Skeletal muscle tissue (tissue), 4 donors: ENCODE measurements around the gene JPH4. TPM values are rescaled to one million over a fixed set of nuclear protein-coding genes. Genes with fewer than 3 reads are reported as not detected.
A peak's percentile ranks its signal among the peaks of the same experiment; 100 is the strongest.

ENCODE experiments used
- H3K27ac ChIP-seq: one replicate; pipeline ENCODE4 v1.7.0; 2013; ENCODE audit warnings: mild to moderate bottlenecking, low read depth, low read length, inconsistent platforms
- H3K27me3 ChIP-seq, 3 donors: one replicate each; pipeline ENCODE4 v1.7.0; 2013; ENCODE audit warnings: low read length in 3 of 3; ENCODE audit not compliant: control insufficient read depth in 3 of 3, insufficient read depth in 3 of 3
- H3K36me3 ChIP-seq, 3 donors: one replicate each; pipeline ENCODE4 v1.7.0; 2013; ENCODE audit warnings: low read length in 3 of 3; ENCODE audit not compliant: control insufficient read depth in 3 of 3, insufficient read depth in 3 of 3
- H3K4me1 ChIP-seq, 3 donors: one replicate each; pipeline ENCODE4 v1.7.0; 2013; ENCODE audit warnings: low read length in 3 of 3, mild to moderate bottlenecking in 3 of 3; ENCODE audit not compliant: control insufficient read depth in 3 of 3, insufficient read depth in 3 of 3
- H3K4me3 ChIP-seq, 3 donors: one replicate each; pipeline ENCODE4 v1.7.0; 2013; ENCODE audit warnings: low read length in 3 of 3
- H3K9ac ChIP-seq, 3 donors: one replicate each; pipeline ENCODE4 v1.7.0; 2013; ENCODE audit warnings: low read length in 3 of 3, mild to moderate bottlenecking in 3 of 3, moderate library complexity in 2 of 3, low read depth in 1 of 3
- H3K9me3 ChIP-seq, 3 donors: one replicate each; pipeline ENCODE4 v1.7.0; 2013; ENCODE audit warnings: low read length in 3 of 3; ENCODE audit not compliant: control insufficient read depth in 3 of 3
- total RNA-seq: library from RNA; depleted of rRNA; stranded (reverse); fragments of >200 nt; gene quantifications from one replicate; pipeline ENCODE4 v1.2.3, GENCODE V29; 2014
- donor health status: Osteomylitis.

The JPH4 gene
- total RNA-seq, 1 donor from 2014 or later: 1.0 TPM

DNA sequence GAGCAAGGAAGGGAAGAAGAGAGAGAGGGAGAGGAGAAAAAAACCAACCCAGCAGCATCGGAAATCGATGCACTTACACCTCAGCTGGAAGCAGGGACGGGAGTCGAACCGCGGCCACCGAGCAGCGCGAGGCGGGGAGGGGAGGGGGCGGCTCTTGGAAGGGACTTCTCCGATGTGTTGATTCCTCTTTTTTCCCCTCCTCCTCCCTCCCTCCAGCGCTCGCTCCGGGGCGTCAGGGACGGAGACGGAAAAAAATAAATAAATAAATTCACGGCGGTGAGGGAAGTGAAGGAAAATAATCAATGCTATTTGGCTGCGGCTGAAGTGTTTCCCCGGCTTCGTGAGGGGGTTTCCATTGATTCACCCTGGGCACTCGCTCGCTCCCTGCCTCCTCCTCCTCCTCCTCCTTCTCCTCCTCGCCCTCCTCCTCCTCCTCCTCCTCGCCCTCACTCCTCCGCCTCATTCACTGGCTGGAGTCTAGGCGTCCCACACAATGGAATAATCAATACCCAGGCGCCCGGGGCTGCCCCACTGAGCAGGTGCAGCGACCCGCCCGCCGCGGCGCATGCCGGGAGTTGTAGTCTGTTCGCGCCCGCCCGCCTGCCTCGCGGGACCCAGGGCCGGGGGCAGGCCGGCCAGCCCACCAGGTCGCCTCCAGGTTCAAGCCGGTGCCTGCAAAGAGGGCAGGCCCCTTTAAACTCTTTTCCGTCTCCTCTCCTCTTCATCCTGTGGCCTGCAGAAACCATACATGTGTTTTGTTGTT lies 27.1 kb downstream of the JPH4 start, which contains the start of gene ZFHX2:
TSS of gene ZFHX2 (minus strand) at position 500 of the 763 bp plus-strand sequence. CDS start 16,440 bp downstream, outside the sequence.
- Histone ChIP-seq H3K36me3 (no peaks in the 10 kb centered on the region), H3K9me3 (no peaks in the 10 kb centered on the region), H3K4me3 (peak within 1 kb of the TSS; percentile 79 to 88 (median 86)), H3K27me3 (peaks cover 0 to 6% (median 0%) of the 10 kb centered on the region in 3 donors), H3K27ac (peak within 1 kb of the TSS; percentile 19), H3K9ac (peak within 1 kb of the TSS; percentile 68 to 76 (median 76)), H3K4me1 (peaks cover 13 to 29% (median 18%) of the 10 kb centered on the region in 3 donors)

DNA sequence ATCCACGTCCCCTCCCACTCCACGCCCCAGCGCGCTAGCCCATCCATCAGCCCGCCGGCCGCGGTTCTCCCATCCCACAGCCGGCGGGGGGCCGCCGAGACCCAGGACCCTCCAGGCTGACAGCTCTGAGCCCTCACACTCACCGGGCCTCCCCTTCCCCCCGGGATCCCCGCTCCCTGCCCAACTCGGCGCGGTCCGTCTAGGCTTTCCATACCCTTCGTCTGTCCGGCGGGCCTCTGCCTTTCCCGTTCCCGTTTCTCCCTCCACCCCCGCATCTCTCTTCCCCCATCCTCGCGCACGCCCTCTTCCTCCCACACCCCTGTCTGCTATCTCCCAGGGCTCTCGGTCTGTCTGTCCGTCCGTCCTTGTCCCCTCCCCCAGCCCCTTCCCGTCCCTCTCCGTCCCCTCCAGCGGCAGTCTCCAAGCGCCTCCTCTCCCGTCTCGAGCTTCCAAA lies 27.8 kb downstream of the JPH4 start:
- Histone ChIP-seq H3K36me3 (no peaks in the 10 kb centered on the region), H3K4me3 (peak overlapping the region; percentile 79 to 88 (median 86)), H3K9me3 (no peaks in the 10 kb centered on the region), H3K9ac (peak overlapping the region; percentile 61 to 76 (median 76)), H3K4me1 (peaks cover 13 to 23% (median 16%) of the 10 kb centered on the region in 3 donors), H3K27ac (peak overlapping the region; percentile 19), H3K27me3 (peaks cover 0 to 6% (median 0%) of the 10 kb centered on the region in 3 donors)

DNA sequence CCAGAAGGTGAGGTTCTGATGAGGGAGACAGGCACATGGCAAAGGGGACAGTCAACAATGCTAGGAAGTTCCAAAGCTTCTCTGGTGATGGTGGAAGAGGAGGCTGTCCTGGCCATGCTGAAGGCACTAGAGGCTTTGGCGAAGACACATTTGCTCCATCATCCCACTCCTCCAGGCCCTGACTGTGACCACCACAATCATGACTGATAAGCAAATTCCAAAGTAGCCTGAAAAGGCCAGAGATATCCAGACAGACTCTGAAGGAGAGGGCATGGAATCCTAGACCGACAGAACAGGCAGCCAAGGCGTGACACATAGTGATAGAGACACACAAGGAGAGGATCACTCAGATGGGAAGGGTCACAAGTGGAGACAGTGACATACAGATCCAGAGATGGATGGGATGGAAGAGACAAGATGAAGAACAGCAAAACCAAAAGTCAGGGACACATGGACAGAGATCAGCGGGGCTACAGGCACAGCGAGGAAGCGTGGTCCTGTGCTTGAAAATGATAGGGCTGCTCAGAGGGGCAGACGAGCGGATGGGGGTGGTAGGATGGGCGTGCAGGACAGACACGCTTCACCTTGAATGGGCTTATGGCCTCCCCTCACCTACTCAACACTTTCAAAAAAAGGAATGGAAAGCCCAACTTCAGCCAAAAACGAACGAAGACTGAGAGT lies 28.3 kb downstream of the JPH4 start:
- Histone ChIP-seq H3K27ac (no peak overlapping the region), H3K9ac (peak overlapping the region; percentile 61 to 76 (median 76))

DNA sequence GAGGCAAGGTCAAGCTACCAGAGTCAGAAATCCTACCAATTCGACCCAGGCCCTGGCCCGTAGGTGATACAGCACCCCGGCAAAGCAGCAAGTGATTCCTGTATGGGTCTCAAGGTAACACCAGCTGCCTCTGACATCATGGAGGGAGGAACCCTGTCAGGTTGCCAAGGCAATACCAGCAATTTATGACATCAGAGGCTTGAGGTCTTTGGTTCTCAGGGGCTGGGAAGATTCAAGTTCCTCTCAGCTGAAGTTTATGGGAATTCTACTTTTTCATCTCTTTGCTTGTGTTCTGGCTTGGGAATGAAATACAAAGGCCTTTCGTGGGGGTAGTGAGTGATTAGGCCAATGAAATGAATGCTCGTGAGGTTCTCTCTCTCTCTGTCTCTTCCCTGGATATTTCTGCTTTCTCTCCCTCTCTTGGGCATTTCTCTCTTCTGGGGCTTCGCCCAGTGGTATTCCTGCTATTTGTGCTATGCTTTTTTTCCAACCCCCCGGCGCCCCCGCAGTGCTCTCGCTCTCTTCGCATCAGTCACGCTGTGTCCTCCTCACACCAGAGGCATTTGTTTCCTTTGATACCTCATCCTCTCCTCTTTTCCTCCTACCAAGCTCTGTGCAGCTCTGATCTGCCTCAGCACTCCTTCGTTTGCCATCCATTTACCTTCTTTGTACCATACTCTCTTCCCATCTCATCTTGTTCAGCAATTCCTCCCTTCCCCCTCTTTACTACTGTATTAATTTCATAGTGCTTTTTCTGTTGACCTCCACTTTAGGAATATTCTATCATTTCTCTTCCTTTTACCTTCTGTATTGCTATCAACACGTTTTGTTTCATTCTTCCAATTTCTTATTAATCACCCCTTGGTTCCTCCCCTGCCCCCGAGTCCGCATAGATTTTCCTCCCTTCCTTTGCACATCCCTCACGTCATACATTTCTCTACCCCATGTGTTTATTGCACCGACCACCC lies 30.0 kb downstream of the JPH4 start:
- H3K9me3 ChIP-seq: no peaks in the 10 kb centered on the region
- no peak overlapping the region for H3K27ac ChIP-seq
- peaks cover 0 to 6% (median 0%) of the 10 kb centered on the region in 3 donors for H3K27me3 ChIP-seq
- no peak overlapping the region for H3K4me3 ChIP-seq
- peak overlapping the region in 1 of 3 donors; percentile 28 for H3K9ac ChIP-seq
- no peaks in the 10 kb centered on the region for H3K36me3 ChIP-seq
- peaks cover 11 to 19% (median 15%) of the 10 kb centered on the region in 3 donors for H3K4me1 ChIP-seq

More for the DNA sequence above, 28.3 kb downstream of the JPH4 start:
- H3K27me3 ChIP-seq: peaks cover 0 to 6% (median 0%) of the 10 kb centered on the region in 3 donors
- H3K4me3 ChIP-seq: peak overlapping the region; percentile 79 to 88 (median 86)
- H3K9me3 ChIP-seq: no peaks in the 10 kb centered on the region
- H3K4me1 ChIP-seq: peaks cover 13 to 18% (median 16%) of the 10 kb centered on the region in 3 donors
- no peaks in the 10 kb centered on the region for H3K36me3 ChIP-seq

DNA sequence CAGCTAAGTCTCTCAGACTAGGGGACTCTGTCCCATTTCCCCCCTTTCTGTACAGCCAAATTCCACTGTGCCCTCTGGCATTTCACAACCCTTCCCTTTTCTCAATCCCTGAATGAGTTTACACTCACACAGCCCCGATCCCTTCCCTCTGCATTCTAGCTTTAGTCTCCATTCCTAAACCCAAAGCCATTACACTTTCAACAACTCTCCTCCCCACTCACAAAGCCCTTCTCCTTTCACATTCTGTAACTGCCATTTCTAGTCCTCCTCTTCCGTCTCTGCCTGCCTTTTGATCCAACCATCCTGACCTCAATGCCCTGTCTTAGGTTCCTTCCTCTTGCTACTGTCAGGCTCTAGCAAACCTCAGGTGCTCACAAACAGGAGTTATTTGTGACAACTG lies 30.7 kb downstream of the JPH4 start:
- peak overlapping the region in 1 of 3 donors; percentile 28 for H3K9ac ChIP-seq
- peaks cover 11 to 19% (median 15%) of the 10 kb centered on the region in 3 donors for H3K4me1 ChIP-seq
- H3K27me3 ChIP-seq: peaks cover 0 to 6% (median 0%) of the 10 kb centered on the region in 3 donors
- H3K9me3 ChIP-seq: no peaks in the 10 kb centered on the region
- no peaks in the 10 kb centered on the region for H3K36me3 ChIP-seq
- no peak overlapping the region for H3K27ac ChIP-seq
- H3K4me3 ChIP-seq: no peak overlapping the region

DNA sequence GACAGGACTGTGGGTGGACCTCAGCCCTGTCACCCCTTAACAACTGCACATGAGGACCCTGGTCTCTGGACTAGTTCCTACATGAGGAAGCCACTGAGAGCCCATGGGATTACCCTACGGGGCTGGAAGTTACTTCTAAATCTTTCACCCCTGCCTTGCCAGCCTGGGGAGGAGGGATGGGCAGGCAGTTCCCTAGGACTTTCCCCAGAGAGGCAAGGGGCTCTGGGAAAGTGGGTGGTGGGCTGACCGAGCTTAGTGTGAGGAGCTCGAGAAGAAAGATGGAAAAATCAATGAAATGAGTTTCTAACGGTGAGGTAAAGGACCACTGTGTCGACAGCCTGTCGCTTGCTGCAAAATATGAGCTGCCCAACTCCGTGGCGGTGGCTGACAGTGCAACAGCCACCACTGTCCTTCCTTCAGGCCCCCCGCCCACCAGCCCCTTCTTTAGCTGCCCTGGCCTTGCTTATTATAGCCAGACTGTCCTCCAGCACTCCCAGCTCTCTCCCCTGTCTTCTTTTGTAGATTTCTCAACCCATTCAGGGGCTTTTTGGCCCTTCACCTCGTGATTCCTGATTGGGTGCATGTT lies 32.0 kb downstream of the JPH4 start:
- no peaks in the 10 kb centered on the region for H3K9me3 ChIP-seq
- H3K4me1 ChIP-seq: peaks cover 7 to 15% (median 11%) of the 10 kb centered on the region in 3 donors
- H3K9ac ChIP-seq: no peak overlapping the region
- no peaks in the 10 kb centered on the region for H3K36me3 ChIP-seq
- H3K27me3 ChIP-seq: peaks cover 0 to 6% (median 0%) of the 10 kb centered on the region in 3 donors
- no peak overlapping the region for H3K27ac ChIP-seq
- H3K4me3 ChIP-seq: no peak overlapping the region

DNA sequence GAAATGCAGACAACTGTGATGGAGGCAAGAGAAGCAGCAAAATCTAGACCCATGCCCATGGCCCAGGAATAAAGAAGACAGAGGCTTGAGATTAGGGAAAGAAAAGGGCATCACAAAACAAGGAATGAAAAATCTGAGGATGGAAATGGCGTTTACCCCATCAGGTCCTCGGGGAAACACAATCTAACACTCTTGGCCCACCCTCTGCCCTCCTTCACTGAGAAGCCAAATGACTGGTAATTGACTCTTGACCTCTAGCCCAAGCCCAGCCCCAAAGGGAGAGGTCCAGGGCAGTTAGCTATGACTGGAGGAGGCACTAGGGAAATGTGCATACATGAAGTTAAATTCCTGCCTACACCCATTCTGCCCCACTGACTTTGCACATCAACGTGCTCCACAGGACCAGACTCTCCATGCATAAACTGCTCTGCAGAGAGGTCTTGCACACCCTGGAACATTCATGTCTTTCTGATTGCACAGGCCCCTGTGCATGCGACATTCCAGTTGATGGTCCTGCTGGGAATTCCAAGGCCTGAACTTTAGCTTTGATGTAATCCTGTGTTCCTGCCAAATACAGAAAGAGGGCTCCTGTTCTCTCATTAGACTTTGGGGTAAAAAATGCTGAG lies 32.7 kb downstream of the JPH4 start:
- Histone ChIP-seq H3K36me3 (no peaks in the 10 kb centered on the region), H3K27ac (peak overlapping the region; percentile 36), H3K4me3 (no peak overlapping the region), H3K9me3 (no peaks in the 10 kb centered on the region), H3K4me1 (peaks cover 7 to 14% (median 11%) of the 10 kb centered on the region in 3 donors), H3K9ac (no peak overlapping the region), H3K27me3 (peaks cover 0 to 6% (median 0%) of the 10 kb centered on the region in 3 donors)

DNA sequence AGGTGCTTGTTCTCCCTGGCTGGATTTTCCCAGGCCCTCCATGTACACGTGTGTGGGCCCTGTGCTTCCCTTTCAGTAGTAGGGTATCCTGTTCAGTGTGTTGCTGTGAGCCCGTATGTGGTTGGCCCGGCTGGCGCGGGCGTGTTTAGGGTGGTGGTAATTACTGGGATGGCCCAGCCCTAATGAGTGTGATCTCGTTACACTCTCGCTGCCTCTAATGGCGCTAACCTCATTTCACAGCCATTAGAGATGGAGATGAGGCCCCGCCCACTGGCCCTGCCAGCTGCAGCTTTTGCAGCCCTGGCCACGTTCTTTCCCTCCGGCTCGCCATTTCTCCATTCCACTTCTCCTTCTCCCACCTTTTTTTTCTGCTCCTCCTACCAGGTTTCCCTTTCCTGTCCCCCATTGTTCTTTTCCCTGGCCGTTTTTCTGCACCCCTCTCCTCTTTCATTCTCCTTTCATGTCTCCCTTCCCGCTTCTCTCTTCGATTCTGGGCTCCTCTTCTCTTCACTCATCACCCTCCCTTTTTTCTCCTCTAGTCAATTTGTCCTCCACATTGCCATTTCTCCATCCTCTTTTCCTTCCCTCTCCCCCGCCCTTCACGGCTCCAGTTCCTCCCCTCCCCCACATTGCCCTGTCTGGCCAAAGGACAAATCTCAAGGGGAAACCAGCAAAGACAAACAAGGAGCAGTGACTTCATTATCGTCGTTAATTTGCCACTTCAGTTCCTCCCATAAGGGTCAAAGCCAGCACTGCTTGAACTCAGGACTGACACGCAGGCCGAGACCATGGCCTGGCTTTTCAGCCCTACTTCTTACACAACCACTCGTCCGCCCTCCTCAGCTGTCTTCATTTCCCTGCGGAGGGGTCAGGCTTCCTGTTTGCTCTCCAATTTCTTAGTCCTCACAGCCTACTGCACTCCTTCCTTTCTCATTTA lies 33.8 kb downstream of the JPH4 start:
- Histone ChIP-seq H3K36me3 (no peaks in the 10 kb centered on the region), H3K4me3 (no peak overlapping the region), H3K27ac (peak overlapping the region; percentile 36), H3K9me3 (no peaks in the 10 kb centered on the region), H3K9ac (peak overlapping the region; percentile 4 to 40 (median 19)), H3K4me1 (peaks cover 0 to 6% (median 0%) of the 10 kb centered on the region in 3 donors), H3K27me3 (no peaks in the 10 kb centered on the region)
